Duodenal mucosa (tissue), 2 donors: ENCODE data around the gene VAX1.

ENCODE experiments used
- H3K27ac ChIP-seq: one replicate; pipeline ENCODE4 v1.7.0; 2013; ENCODE audit warnings: low read depth, low read length
- H3K27me3 ChIP-seq, 2 donors: one replicate each; pipeline ENCODE4 v1.7.0; 2013; ENCODE audit warnings: low read length in 2 of 2, control low read depth in 1 of 2; ENCODE audit not compliant: insufficient read depth in 2 of 2, control insufficient read depth in 1 of 2
- H3K36me3 ChIP-seq, 2 donors: one replicate each; pipeline ENCODE4 v1.7.0; 2013; ENCODE audit warnings: low read length in 2 of 2, control low read depth in 1 of 2; ENCODE audit not compliant: insufficient read depth in 2 of 2, control insufficient read depth in 1 of 2
- H3K4me1 ChIP-seq, 2 donors: one replicate each; pipeline ENCODE4 v1.7.0; 2013; ENCODE audit warnings: low read length in 2 of 2, control low read depth in 1 of 2; ENCODE audit not compliant: insufficient read depth in 2 of 2, control insufficient read depth in 1 of 2
- H3K4me3 ChIP-seq, 2 donors: one replicate each; pipeline ENCODE4 v1.7.0; 2013; ENCODE audit warnings: low read length in 2 of 2, low read depth in 1 of 2
- H3K9ac ChIP-seq, 2 donors: one replicate each; pipeline ENCODE4 v1.7.0; 2013; ENCODE audit warnings: low read length in 2 of 2, low read depth in 1 of 2
- H3K9me3 ChIP-seq, 2 donors: one replicate each; pipeline ENCODE4 v1.7.0; 2013; ENCODE audit warnings: low read length in 2 of 2, control low read depth in 1 of 2; ENCODE audit not compliant: control insufficient read depth in 1 of 2

VAX1 gene

DNA sequence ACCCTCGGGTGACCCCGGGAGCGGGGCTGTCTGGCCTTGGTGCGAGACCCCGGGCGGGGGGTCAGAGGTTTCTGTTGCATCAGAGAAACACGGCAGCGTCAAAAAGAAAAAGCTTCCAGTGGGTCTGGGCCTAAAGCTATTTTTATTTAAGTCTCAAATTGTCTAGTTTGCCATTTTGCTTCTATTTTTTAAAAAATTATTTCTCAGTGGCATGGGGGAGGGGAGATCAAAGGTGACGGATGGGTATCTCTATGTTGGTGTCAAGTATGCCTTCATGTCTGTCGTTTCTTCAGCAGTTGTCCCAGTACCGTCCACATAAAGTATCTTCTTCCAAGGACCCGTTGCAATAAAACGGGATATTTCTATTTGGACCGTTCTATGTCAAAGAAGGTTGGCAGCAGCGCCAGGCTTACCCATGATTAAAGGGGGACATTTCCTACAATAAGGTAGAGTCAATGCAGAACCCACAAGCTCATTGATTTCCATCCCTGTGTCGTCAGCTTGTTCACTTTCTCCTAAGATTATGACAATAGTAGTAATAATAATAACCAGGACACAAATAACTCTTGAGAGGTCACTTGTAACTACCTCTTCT, 26.0 kb upstream of the VAX1 start:
- Histone ChIP-seq H3K4me1 (peaks cover 10 to 11% of the 10 kb centered on the region in 2 donors), H3K27me3 (peaks cover 91 to 94% of the 10 kb centered on the region in 2 donors), H3K9ac (no peak overlapping the region), H3K9me3 (no peaks in the 10 kb centered on the region), H3K36me3 (no peaks in the 10 kb centered on the region), H3K27ac (no peak overlapping the region), H3K4me3 (no peak overlapping the region)

DNA sequence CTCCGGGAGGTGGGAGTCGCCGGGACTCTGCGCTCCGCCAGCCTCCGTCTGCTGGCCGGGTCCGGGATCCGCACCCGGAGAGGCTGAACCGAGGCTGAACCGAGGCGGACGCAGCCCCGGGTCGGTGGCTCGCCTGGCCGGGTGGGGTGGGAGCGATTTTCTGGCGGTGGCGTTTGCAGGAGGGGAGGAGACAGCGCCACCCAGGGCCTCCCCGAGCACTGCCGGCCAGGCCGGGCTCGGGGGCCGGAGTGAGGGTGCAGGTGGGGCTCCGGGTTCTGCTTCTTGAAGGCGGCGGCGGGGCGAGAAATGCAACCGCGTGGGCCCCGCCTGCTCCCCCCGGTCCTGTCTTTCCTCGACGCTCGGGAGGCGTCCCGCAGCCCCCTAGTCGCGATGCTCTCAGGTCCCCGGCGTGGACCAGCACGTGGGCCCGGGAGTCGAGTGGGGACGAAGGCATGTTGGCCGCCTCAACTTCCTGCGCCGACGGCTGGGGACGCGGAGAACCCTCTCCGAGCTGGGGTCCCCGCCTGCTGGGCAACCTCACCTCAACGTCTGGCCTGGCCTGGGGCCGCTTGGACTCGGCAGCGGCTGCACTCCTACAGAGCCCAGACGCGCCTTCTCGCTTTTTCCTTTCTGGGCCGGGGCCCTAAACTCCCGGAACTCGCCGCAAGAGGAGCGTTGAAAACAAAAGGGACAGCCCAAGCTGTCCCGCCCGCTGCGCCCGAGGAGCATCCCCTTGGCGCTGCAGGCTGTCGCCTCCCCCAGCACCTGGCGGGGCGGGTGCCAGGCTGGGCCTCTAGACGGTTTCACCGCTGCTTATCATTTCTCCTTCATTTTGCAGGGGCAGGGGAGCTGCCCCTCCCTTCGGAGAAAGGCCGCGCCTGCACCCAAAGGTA, 25.2 kb upstream of the VAX1 start:
- Histone ChIP-seq H3K27me3 (peaks cover 93 to 96% of the 10 kb centered on the region in 2 donors), H3K27ac (no peak overlapping the region), H3K9me3 (no peaks in the 10 kb centered on the region), H3K9ac (no peak overlapping the region), H3K36me3 (no peaks in the 10 kb centered on the region), H3K4me1 (peaks cover 10 to 11% of the 10 kb centered on the region in 2 donors), H3K4me3 (no peak overlapping the region)

DNA sequence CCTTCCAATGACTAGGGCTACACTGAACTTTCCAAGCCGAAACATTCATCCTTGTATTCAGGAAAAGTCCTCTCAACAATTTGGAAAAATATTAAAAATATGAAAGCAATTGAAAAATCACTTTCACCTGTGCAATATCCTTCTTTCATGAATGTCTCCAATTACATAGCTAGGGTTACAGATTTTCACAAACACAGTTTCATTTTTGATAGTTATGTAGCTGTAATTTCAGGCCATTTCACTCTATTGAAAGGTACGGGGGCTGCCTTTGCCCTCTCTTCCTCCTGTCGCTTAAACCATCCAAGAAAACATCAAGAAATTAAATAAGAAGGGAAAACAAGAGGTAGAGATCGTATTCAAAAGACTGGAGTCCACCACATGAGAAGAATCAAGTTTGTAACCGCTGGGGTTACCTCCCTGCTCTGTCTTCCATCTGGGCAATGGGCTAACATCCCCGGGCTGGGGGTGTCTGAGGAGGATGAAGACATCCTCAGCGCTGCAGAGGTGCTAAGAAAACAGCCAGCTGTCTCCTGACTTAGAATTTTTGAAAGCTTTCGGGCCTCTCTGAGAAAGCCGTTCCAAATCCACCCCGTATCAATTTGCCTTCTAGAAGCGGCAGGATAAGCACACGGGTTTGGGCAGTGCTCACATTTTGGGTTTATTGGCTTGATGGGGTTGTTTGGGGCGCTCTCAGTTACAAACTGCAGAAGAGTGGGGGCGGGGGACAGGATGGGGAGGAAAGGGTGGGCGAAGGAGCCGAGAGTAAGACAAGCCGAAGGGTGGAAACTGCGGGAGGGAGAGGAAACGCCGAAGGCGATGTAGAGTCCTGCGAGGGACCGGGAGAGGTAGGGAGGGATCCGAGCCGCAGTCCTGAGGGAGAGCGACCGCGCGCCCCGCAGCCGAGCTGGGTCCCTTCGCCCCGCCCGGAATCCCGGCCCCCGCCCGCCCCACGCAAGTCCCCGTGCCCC, 24.3 kb upstream of the VAX1 start:
- Histone ChIP-seq H3K27ac (no peak overlapping the region), H3K9me3 (no peaks in the 10 kb centered on the region), H3K4me1 (peaks cover 5 to 10% of the 10 kb centered on the region in 2 donors), H3K4me3 (no peak overlapping the region), H3K27me3 (peaks cover 93 to 98% of the 10 kb centered on the region in 2 donors), H3K9ac (no peak overlapping the region), H3K36me3 (no peaks in the 10 kb centered on the region)

DNA sequence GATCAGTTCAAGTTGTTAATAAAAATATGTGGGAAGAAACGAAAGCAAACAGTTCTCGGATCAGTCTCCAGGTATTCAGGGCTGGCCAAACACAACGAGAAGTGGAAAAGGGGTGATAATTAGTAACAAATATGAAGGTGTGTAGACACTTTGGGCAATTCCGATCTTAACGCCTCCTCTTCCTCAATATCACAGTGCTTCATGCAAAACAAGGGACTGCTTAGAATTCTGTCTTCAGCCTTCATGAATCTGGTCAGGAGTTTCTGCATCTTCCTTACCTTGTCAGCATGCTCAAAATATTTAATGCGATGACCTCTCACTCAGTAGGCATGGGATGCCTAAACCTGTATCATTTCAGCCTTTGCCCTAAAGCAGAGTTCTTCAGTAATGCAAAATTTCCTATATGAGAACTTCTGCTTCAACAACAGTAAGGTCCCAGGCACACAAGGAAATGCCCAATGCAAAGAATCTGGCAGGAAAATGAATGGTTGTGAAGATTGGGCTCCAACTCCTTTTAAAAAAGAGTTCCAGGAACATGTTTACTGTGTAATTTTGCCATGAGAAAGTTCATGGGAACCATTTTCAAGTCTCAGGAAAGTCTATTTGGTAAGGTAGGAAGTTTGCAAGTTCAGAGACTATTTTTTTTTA, 23.4 kb upstream of the VAX1 start:
- peaks cover 89 to 90% of the 10 kb centered on the region in 2 donors for H3K27me3 ChIP-seq
- peaks cover 5 to 10% of the 10 kb centered on the region in 2 donors for H3K4me1 ChIP-seq
- H3K4me3 ChIP-seq = no peak overlapping the region
- no peaks in the 10 kb centered on the region for H3K36me3 ChIP-seq
- no peaks in the 10 kb centered on the region for H3K9me3 ChIP-seq
- H3K9ac ChIP-seq = no peak overlapping the region
- no peak overlapping the region for H3K27ac ChIP-seq

DNA sequence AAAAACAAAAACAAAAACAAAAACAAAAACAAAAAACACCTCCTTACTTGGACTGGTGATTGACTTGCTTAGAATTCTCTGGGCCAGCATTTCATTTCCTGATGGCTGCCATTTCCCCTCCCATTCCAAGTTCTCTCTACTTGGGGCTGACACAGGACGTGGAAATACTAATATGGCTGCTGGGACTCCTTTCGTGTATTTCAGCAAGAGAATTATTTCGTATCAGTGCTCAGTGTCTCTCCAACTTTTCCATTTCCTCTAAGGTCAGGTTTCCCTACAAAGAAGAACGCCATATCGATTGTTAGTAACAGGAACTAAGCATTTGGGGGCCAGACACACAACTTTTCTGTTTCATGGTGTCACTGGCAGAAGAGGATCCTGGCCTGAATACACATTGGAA, 22.5 kb upstream of the VAX1 start:
- no peak overlapping the region for H3K9ac ChIP-seq
- peaks cover 80% of the 10 kb centered on the region in 2 donors for H3K27me3 ChIP-seq
- H3K4me3 ChIP-seq = no peak overlapping the region
- no peak overlapping the region for H3K27ac ChIP-seq
- no peaks in the 10 kb centered on the region for H3K36me3 ChIP-seq
- H3K4me1 ChIP-seq = peaks cover 5 to 9% of the 10 kb centered on the region in 2 donors
- H3K9me3 ChIP-seq = no peaks in the 10 kb centered on the region

DNA sequence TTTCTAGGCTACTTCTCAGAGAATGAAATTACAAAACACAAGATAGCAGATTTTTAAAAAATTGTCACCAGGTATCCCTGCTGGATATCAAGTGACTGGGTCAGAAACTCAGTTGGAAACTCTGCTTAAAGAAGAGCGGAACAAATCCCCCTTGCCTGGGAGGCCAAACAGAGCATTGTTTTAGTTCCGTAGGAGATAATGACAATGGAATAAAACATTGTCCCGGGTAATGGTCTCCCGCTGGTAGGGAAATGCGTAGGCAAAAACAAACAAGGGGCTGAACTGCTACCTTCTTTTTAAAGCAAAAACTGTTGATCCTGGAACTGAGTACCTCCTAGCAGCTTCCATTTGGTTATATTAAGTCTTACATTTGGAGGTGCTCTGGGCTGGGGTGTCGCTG, 21.3 kb upstream of the VAX1 start:
- H3K4me3 ChIP-seq = no peak overlapping the region
- H3K27me3 ChIP-seq = peaks cover 78 to 79% of the 10 kb centered on the region in 2 donors
- no peaks in the 10 kb centered on the region for H3K36me3 ChIP-seq
- H3K4me1 ChIP-seq = no peaks in the 10 kb centered on the region
- H3K27ac ChIP-seq = no peak overlapping the region
- H3K9ac ChIP-seq = no peak overlapping the region
- no peaks in the 10 kb centered on the region for H3K9me3 ChIP-seq

DNA sequence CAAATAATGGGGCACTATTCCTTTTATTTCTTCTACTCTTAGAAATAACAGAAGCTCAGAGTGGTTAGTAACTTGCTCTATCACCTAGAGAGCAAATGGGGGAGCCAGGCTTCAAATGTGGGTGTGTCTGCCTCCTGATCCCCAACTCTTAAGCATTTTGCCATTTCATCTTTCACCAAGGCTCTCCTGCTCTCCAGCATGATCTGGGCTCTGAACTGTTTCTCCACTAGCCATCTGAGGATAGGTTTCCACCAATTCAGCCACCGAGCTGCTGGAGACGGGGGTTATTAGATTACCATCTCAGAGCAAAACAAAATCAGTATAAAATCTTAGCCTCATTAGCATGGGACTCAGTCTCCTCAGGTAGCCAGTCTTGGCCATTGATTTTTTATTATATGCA, 20.2 kb upstream of the VAX1 start:
- Histone ChIP-seq H3K36me3 (no peaks in the 10 kb centered on the region), H3K27me3 (peaks cover 72 to 76% of the 10 kb centered on the region in 2 donors), H3K27ac (no peak overlapping the region), H3K4me1 (no peaks in the 10 kb centered on the region), H3K4me3 (no peak overlapping the region), H3K9me3 (no peaks in the 10 kb centered on the region), H3K9ac (no peak overlapping the region)

DNA sequence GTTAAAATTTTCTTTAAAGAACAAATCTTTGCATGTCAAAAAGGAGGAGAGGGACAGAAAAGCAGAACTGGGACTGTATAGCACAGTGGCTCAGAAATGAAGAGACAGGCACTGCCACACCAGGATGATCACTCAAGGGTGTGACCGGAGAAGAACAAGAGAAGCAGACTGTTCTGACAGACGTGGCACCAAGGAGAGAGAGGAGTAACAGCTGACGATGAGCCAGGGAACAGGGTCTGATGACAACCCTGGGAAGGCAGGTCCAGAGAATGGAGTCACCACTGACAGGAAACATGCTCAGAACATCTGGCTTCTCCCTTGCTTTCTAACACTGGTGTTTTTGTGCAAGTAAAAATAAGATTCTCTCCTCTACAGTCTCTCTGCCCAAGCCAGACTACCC, 14.6 kb upstream of the VAX1 start:
- Histone ChIP-seq H3K27ac (no peak overlapping the region), H3K9me3 (no peaks in the 10 kb centered on the region), H3K9ac (no peak overlapping the region), H3K4me3 (no peak overlapping the region), H3K4me1 (no peaks in the 10 kb centered on the region), H3K27me3 (peaks cover 29 to 41% of the 10 kb centered on the region in 2 donors), H3K36me3 (no peaks in the 10 kb centered on the region)

DNA sequence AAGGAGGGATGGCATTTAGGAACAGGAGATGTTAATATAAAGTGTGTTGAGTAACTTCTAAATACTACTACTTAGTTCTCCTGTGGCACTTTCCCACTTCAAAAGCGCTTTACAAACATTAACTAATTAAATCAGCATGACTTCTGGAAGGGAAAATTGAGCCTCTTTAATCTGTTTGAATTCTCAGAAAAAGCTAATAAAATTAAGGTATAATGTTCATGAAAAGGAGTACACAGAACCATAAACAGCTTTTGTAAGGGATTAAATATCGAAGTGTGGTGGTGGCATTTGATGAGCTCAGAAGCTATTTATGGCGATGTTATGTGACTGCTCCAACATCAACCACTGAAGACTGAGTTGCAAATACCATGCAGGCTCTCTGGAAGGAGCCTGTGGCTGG, 10.2 kb upstream of the VAX1 start:
- Histone ChIP-seq H3K4me1 (no peaks in the 10 kb centered on the region), H3K9ac (no peak overlapping the region), H3K4me3 (no peak overlapping the region), H3K36me3 (no peaks in the 10 kb centered on the region), H3K27me3 (peaks cover 8 to 49% of the 10 kb centered on the region in 2 donors), H3K27ac (no peak overlapping the region), H3K9me3 (peaks cover 0 to 9% of the 10 kb centered on the region in 2 donors)
